Measurements from ENCODE around the gene DLGAP1.

DLGAP1 gene

DNA sequence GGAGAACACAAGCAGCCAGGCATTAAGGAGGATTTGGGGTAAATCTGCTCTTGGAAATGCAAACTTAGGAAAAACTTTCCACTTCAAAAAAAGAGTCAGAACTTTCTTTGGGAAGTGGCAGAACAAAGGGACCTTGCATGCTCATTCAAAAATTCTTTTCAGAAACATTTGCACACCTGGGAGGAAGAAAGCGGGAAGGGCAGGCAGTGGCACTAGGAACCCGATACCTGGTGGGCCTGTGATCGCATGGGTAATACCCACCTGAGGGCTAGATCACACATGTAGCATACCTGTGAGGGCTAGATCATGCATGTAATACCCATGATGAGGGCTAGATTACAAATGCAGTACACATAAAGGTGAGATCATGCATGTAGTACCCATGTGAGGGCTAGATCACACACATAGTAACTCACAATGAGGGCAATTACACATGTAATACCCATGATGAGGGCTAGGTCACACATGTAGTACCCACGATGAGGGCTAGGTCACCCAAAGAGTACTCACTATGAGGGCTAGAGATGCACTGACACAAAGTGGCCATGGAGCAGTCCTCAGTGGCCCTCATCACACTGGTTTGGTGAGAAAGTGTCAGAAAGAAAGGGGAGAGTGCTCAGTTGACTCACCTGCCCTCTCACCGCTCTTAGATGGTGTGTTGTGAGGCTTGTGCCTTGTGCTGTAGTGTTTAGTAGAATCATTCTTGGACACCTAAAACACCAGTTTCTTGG, 212.5 kb downstream of the DLGAP1 start:
- peaks cover 48% of the 10 kb centered on the region for H3K4me1 ChIP-seq (ENCODE audit: control insufficient read depth, insufficient read depth, low read length)
- H3K4me3 ChIP-seq (ENCODE audit: low read depth, low read length) = no peak overlapping the region
- H3K27ac ChIP-seq (ENCODE audit: low read depth, low read length) = peak overlapping the region; percentile 54
- H3K9ac ChIP-seq (ENCODE audit: low read depth, low read length) = no peak overlapping the region
- no peaks in the 10 kb centered on the region for H3K9me3 ChIP-seq (ENCODE audit: control insufficient read depth, insufficient read depth, low read length)
- no peaks in the 10 kb centered on the region for H3K36me3 ChIP-seq (ENCODE audit: control insufficient read depth, insufficient read depth, low read length)
- peaks cover 46% of the 10 kb centered on the region for H3K27me3 ChIP-seq (ENCODE audit: control insufficient read depth, insufficient read depth, low read length)

DNA sequence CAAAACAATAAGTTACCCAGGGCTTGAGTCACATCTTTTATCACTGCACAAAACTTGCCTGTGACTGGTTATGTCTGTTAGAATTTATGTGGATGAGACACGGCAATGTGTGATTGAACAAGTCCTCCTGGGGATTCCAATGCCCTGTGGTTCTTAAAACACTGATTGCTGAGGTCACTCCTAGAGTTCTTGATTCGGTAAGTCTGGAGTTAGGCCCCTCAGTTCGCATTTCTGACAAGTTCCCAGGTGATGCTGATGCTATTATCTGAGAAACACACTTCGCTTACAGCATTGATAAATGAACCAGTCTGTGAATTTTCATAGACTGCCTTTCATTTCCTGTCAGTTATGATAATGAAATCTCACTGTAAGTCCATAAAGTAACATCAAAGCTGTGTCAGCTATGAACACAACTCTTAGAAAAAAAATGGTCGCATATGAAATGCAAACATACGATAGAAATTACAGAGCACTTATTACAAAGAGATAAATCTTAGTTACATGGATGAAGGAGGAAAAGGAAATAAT, 214.0 kb downstream of the DLGAP1 start:
- H3K27me3 ChIP-seq (ENCODE audit: control insufficient read depth, insufficient read depth, low read length) = peaks cover 57% of the 10 kb centered on the region
- H3K36me3 ChIP-seq (ENCODE audit: control insufficient read depth, insufficient read depth, low read length) = no peaks in the 10 kb centered on the region
- H3K4me1 ChIP-seq (ENCODE audit: control insufficient read depth, insufficient read depth, low read length) = peaks cover 58% of the 10 kb centered on the region
- H3K9ac ChIP-seq (ENCODE audit: low read depth, low read length) = no peak overlapping the region
- H3K27ac ChIP-seq (ENCODE audit: low read depth, low read length) = no peak overlapping the region
- H3K4me3 ChIP-seq (ENCODE audit: low read depth, low read length) = no peak overlapping the region
- no peaks in the 10 kb centered on the region for H3K9me3 ChIP-seq (ENCODE audit: control insufficient read depth, insufficient read depth, low read length)

DNA sequence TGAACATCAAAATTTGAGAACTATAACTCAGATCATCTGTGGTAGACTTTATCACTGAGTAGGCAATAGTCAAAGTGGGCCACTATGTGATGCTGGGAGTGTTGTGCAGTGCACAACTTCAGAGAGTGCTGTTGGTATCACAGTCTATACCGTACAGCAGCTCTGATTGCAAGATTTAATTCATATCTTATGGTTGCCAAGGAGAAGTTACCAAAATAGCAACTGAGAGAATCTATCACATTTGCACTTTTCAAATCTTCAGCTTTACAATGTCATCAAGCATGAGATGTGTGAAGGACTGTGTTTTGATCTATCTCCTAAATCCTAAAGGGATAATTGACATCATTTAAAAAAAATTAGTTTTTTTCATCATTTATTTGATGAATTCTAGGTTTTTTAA, 216.1 kb downstream of the DLGAP1 start:
- Histone ChIP-seq H3K4me3 (ENCODE audit: low read depth, low read length) (no peak overlapping the region), H3K9me3 (ENCODE audit: control insufficient read depth, insufficient read depth, low read length) (no peaks in the 10 kb centered on the region), H3K36me3 (ENCODE audit: control insufficient read depth, insufficient read depth, low read length) (no peaks in the 10 kb centered on the region), H3K9ac (ENCODE audit: low read depth, low read length) (no peak overlapping the region), H3K27me3 (ENCODE audit: control insufficient read depth, insufficient read depth, low read length) (peaks cover 64% of the 10 kb centered on the region), H3K4me1 (ENCODE audit: control insufficient read depth, insufficient read depth, low read length) (peaks cover 73% of the 10 kb centered on the region), H3K27ac (ENCODE audit: low read depth, low read length) (no peak overlapping the region)

DNA sequence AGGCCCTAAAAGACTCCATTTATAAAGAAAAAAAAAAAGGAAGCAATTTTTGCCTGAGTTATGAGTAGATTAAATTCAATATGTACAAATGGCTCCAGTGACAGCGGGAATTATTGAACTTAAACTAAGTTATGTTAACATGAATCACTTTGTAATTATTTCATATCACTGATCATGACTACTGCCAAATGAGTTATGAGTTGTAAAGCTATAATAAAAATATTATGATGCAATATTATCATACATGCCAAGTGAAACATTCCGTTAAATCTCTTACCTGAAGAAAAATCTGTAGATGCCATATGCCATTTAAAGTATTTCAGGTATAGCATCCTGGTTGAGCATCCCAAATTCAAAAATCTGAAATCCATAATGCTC, 217.5 kb downstream of the DLGAP1 start:
- H3K4me3 ChIP-seq (ENCODE audit: low read depth, low read length) = no peak overlapping the region
- no peak overlapping the region for H3K27ac ChIP-seq (ENCODE audit: low read depth, low read length)
- peaks cover 82% of the 10 kb centered on the region for H3K4me1 ChIP-seq (ENCODE audit: control insufficient read depth, insufficient read depth, low read length)
- no peaks in the 10 kb centered on the region for H3K9me3 ChIP-seq (ENCODE audit: control insufficient read depth, insufficient read depth, low read length)
- no peaks in the 10 kb centered on the region for H3K36me3 ChIP-seq (ENCODE audit: control insufficient read depth, insufficient read depth, low read length)
- no peak overlapping the region for H3K9ac ChIP-seq (ENCODE audit: low read depth, low read length)
- peaks cover 64% of the 10 kb centered on the region for H3K27me3 ChIP-seq (ENCODE audit: control insufficient read depth, insufficient read depth, low read length)

DNA sequence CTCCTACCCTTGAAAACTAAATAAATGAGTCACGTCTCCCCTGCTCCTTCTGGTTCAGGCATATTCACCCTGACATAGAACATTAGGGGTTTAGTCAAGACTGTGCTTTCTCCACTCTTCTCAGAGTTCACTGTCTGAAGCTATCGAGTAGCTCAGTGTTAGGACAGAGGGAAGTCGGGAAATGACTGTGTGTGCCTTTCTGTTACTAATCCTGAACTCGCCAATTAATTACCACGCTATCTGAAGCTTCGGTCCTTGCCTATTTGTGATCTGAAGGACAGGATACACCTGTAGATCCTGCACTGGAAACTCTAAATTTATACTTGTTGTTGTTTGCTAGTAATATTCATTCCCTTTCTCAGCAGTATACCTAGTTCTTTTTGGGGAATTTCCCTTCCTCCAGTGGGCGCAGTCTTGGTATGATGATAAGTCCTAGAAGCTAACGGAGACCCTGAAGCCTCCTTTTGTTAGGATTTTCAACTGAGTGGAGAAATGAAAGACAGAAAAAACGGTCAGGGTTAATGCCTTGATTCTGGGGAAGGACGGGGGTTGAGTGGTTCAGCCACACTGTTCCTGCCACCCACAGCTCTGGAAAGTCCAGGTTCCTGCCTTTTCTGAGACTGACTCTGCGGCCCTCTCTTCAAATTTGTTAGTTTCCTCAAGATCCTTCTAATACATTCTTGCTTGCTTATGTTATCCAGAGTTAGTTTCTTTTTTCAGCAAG, 218.0 kb downstream of the DLGAP1 start:
- H3K27ac ChIP-seq (ENCODE audit: low read depth, low read length) = no peak overlapping the region
- H3K9me3 ChIP-seq (ENCODE audit: control insufficient read depth, insufficient read depth, low read length) = no peaks in the 10 kb centered on the region
- H3K4me1 ChIP-seq (ENCODE audit: control insufficient read depth, insufficient read depth, low read length) = peaks cover 82% of the 10 kb centered on the region
- no peak overlapping the region for H3K9ac ChIP-seq (ENCODE audit: low read depth, low read length)
- H3K27me3 ChIP-seq (ENCODE audit: control insufficient read depth, insufficient read depth, low read length) = peaks cover 63% of the 10 kb centered on the region
- H3K36me3 ChIP-seq (ENCODE audit: control insufficient read depth, insufficient read depth, low read length) = no peaks in the 10 kb centered on the region
- H3K4me3 ChIP-seq (ENCODE audit: low read depth, low read length) = no peak overlapping the region

DNA sequence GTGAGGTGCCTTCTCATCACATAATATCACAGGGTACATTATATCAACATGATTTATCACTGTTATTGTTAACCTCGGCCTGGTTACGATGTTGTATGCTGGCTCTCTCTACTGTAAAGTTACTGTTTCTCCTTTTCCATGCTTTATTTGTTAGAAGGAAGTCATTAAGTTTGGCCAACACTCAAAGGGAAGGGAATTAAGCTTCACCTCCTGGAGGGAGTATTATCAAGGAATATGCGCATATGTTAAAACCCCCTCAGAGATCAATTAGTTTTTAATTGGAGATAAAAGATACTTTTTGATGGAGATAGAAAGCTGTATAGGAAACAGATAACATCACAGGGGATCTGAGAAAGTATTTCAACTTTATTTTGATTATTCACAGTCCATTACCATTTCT, 221.6 kb downstream of the DLGAP1 start:
- Histone ChIP-seq H3K9ac (ENCODE audit: low read depth, low read length) (no peak overlapping the region), H3K36me3 (ENCODE audit: control insufficient read depth, insufficient read depth, low read length) (no peaks in the 10 kb centered on the region), H3K27ac (ENCODE audit: low read depth, low read length) (peak overlapping the region; percentile 80), H3K27me3 (ENCODE audit: control insufficient read depth, insufficient read depth, low read length) (peaks cover 27% of the 10 kb centered on the region), H3K4me1 (ENCODE audit: control insufficient read depth, insufficient read depth, low read length) (peaks cover 58% of the 10 kb centered on the region), H3K4me3 (ENCODE audit: low read depth, low read length) (peak overlapping the region; percentile 34), H3K9me3 (ENCODE audit: control insufficient read depth, insufficient read depth, low read length) (no peaks in the 10 kb centered on the region)

DNA sequence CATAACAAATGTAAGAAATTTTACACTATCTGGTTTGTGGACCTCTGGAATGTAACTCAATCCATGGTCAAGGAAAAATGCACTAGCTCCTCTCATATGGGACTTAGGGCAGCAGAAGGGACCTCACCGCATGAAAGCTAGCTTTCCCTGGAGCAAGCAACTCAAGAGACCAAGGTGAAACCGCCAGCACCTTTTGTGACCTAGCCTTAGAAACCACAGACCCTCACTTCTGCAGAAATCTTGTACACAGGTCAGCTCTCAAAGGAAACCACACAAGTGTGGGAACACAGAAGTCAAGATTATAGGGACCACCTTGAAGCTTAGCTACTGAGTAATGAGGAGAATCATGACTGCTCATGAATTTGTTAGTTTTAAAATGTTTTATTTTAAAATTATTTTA, 222.5 kb downstream of the DLGAP1 start:
- Histone ChIP-seq H3K4me1 (ENCODE audit: control insufficient read depth, insufficient read depth, low read length) (peaks cover 55% of the 10 kb centered on the region), H3K9me3 (ENCODE audit: control insufficient read depth, insufficient read depth, low read length) (no peaks in the 10 kb centered on the region), H3K27me3 (ENCODE audit: control insufficient read depth, insufficient read depth, low read length) (peaks cover 19% of the 10 kb centered on the region), H3K36me3 (ENCODE audit: control insufficient read depth, insufficient read depth, low read length) (no peaks in the 10 kb centered on the region), H3K9ac (ENCODE audit: low read depth, low read length) (no peak overlapping the region), H3K4me3 (ENCODE audit: low read depth, low read length) (no peak overlapping the region; the same call in 1 of the 2 replicates), H3K27ac (ENCODE audit: low read depth, low read length) (peak overlapping the region; percentile 80)

DNA sequence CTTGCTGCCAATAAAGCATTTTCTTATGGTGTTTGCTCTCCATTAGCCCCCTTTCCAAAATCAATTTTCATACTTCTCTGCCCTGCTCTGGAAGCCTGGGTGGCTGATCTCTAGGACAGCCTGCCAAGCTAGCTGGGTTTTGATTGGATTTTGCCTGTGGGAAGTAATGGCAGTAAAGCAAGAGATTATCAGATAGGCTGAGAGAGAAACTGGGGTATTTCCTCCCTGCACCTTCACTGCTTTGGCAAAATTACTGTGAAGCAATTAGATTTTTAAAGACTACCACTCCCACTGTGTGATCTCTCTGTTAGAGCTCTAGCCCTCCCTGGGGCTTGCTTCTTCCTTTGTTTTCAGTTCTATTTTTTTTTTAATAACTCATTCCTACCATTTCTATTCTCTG, 223.8 kb downstream of the DLGAP1 start:
- H3K36me3 ChIP-seq (ENCODE audit: control insufficient read depth, insufficient read depth, low read length) = no peaks in the 10 kb centered on the region
- peaks cover 45% of the 10 kb centered on the region for H3K4me1 ChIP-seq (ENCODE audit: control insufficient read depth, insufficient read depth, low read length)
- peaks cover 8% of the 10 kb centered on the region; the same call in 1 of the 2 replicates for H3K27me3 ChIP-seq (ENCODE audit: control insufficient read depth, insufficient read depth, low read length)
- no peaks in the 10 kb centered on the region for H3K9me3 ChIP-seq (ENCODE audit: control insufficient read depth, insufficient read depth, low read length)
- H3K9ac ChIP-seq (ENCODE audit: low read depth, low read length) = no peak overlapping the region
- no peak overlapping the region for H3K27ac ChIP-seq (ENCODE audit: low read depth, low read length)
- H3K4me3 ChIP-seq (ENCODE audit: low read depth, low read length) = no peak overlapping the region

DNA sequence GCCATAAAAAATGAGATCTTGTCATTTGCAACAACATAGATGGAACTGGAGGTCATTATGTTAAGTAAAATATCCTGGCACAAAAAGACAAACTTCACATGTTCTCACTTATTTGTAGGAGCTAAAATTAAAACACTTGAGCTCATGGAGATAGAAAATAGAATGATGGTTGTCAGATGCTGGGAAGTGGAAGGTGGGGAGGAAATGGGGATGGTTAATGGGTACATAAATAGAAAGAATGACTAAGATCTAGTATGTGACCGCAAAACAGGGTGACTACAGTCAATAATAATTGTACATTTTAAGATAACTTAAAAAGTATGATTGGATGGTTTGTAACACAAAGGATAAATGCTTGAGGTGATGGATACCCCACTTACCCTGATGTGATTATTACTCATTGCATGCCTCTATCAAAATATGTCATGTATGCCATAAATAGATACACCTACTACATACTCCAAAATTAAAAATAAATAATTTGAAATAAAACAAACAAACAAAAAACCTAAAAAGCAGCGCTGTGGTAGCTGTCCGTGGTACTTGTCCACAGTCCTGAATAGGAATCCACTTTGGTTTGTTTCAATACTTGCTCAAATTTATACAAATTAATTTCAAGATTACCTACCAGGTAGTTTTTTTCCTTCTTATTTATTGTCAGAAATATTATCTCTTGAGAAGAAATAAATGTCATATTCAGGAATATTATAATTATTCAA, 224.5 kb downstream of the DLGAP1 start:
- Histone ChIP-seq H3K27me3 (ENCODE audit: control insufficient read depth, insufficient read depth, low read length) (peaks cover 6% of the 10 kb centered on the region; the same call in 1 of the 2 replicates), H3K27ac (ENCODE audit: low read depth, low read length) (no peak overlapping the region), H3K4me3 (ENCODE audit: low read depth, low read length) (no peak overlapping the region), H3K4me1 (ENCODE audit: control insufficient read depth, insufficient read depth, low read length) (peaks cover 45% of the 10 kb centered on the region), H3K36me3 (ENCODE audit: control insufficient read depth, insufficient read depth, low read length) (no peaks in the 10 kb centered on the region), H3K9ac (ENCODE audit: low read depth, low read length) (no peak overlapping the region), H3K9me3 (ENCODE audit: control insufficient read depth, insufficient read depth, low read length) (no peaks in the 10 kb centered on the region)

DNA sequence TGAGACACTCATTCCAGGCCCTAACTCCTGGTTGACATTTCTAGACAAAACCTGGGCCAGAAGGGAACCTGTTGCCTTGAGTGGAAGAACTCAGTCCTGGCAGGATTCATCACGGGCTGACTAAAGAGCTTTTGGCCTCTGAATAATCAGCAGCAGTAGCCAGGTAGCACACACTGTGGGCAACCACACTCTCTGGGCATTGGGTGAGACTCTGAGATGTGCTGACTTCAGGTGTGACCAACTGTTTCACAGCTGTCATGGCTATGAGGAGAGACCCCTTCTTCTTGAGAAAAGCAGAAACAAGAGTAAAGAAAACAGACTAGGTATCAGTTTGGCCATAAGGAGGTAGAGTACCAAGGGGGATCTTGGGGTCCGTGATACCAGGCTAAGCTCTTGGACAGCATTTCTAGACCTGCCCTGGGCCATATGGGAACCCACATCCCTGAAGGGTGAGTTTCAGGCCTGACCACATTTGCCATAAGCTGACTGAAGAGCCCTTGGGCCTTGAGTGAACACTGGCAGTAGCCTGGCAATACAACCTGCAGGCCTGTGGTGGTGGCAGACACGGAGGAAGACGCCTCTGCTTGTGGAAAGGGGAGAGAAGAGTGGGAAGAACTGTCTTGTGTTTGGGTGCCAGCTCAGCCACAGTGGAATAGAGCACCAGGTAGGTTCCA, 230.9 kb downstream of the DLGAP1 start:
- no peaks in the 10 kb centered on the region for H3K9me3 ChIP-seq (ENCODE audit: control insufficient read depth, insufficient read depth, low read length)
- H3K4me1 ChIP-seq (ENCODE audit: control insufficient read depth, insufficient read depth, low read length) = peaks cover 6% of the 10 kb centered on the region
- no peaks in the 10 kb centered on the region for H3K27me3 ChIP-seq (ENCODE audit: control insufficient read depth, insufficient read depth, low read length)
- no peak overlapping the region for H3K4me3 ChIP-seq (ENCODE audit: low read depth, low read length)
- H3K9ac ChIP-seq (ENCODE audit: low read depth, low read length) = no peak overlapping the region
- H3K27ac ChIP-seq (ENCODE audit: low read depth, low read length) = no peak overlapping the region
- H3K36me3 ChIP-seq (ENCODE audit: control insufficient read depth, insufficient read depth, low read length) = no peaks in the 10 kb centered on the region

Data from HUES48 (cell line).